Measurements from ENCODE around the gene IL16. TPM values are rescaled to one million over a fixed set of nuclear protein-coding genes. Genes with fewer than 3 reads are reported as not detected.

Gene IL16
- total RNA-seq, 1 donor from 2014 or later: 107 TPM

GRCh38 chr15:81163961-81164800 is 32.5 kb upstream of the IL16 start:
- intact Hi-C loops (cut with micrococcal nuclease): loop anchor here (5.0 kb wide), 2 partner anchors 57 to 142 kb away; no protein-coding TSS in a partner anchor
- Mint-ChIP-seq H3K4me1 (ENCODE audit: low read depth) (peaks cover 53% of the 10 kb centered on the region), H3K4me3 (no peak overlapping the region), H3K27me3 (ENCODE audit: insufficient read depth) (peaks cover 5% of the 10 kb centered on the region), H3K27ac (no peak overlapping the region), H3K36me3 (ENCODE audit: low read depth) (no peaks in the 10 kb centered on the region), H3K9me3 (no peaks in the 10 kb centered on the region)
- DNase-seq (ENCODE audit: low spot score): no peak

DNA sequence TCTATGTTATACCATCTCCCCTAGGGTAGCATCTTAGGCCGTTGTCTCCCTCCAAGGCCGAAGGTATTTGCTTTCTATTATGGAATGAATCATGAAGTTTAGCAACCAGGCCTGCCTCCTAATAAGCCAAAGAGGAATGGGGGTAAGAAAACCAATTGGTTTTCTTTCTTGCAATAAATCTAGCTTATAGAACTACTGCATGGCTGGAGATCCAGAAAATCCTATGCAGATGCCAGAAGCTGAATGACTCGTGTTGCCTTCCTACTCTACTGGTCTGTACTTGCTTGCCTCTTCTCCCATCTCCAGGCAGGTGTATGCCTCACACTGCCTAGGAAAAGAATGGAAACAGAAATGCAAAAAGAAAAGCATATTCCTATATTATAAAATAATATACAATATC is 31.1 kb upstream of the IL16 start:
- no peak overlapping the region for H3K27ac Mint-ChIP-seq
- no peak overlapping the region for H3K4me3 Mint-ChIP-seq
- no peak for DNase-seq (ENCODE audit: low spot score)
- intact Hi-C loops (cut with micrococcal nuclease): no loop called here
- peaks cover 53% of the 10 kb centered on the region for H3K4me1 Mint-ChIP-seq (ENCODE audit: low read depth)
- H3K36me3 Mint-ChIP-seq (ENCODE audit: low read depth): no peaks in the 10 kb centered on the region
- H3K27me3 Mint-ChIP-seq (ENCODE audit: insufficient read depth): peaks cover 5% of the 10 kb centered on the region
- H3K9me3 Mint-ChIP-seq: no peaks in the 10 kb centered on the region

DNA sequence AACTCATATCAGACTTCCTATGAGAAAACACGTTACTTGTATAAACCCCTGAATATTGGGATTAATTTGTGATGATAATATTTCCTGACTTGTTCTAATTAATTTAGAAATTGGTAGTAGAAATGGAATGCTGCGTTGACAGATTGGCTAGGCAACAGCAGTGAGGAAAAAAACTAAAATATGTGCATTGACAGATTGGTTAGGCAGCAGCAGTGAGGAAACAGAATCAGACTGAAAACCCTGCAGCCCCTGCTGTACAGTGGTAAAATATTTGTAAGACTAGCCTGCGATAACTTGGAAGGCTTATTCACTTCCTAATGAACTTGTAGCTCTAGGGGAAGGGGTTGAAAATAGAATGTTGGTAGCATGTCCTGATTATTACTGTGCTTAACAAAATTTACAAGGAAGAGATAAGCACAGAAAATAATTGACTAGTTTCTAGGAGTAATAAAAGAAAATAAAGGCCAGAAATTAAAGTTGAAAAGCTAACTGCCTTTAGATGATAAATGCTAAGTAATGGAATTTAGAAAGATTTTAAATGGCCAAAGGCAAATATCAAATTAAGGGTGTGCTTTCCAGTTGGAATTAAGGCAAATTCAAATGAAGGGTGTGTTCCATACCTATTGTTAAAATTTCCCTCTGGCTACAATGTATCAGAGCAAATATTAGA is 29.9 kb upstream of the IL16 start:
- Mint-ChIP-seq H3K36me3 (ENCODE audit: low read depth) (no peaks in the 10 kb centered on the region), H3K27ac (no peak overlapping the region), H3K9me3 (no peaks in the 10 kb centered on the region), H3K4me3 (no peak overlapping the region), H3K27me3 (ENCODE audit: insufficient read depth) (peaks cover 9% of the 10 kb centered on the region), H3K4me1 (ENCODE audit: low read depth) (peaks cover 40% of the 10 kb centered on the region)
- intact Hi-C loops (cut with micrococcal nuclease): no loop called here
- no peak for DNase-seq (ENCODE audit: low spot score)

DNA sequence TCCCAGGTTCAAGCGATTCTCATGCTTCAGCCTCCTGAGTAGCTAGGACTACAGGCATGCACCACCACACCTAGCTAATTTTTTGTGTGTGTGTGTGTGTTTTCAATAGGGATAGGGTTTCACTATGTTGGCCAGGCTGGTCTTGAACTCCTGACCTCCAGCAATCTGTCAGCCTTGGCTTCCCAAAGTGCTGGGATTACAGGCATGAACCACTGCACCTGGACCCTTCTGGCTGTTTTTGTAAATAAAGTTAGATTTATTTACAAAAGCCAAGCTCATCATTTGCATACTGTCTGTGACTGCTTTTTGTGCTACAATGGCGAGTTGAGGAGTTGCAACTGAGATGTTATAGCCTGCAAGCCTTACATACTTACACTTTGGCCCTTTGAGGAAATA is 28.6 kb upstream of the IL16 start:
- DNase-seq (ENCODE audit: low spot score): no peak
- peaks cover 19% of the 10 kb centered on the region for H3K27me3 Mint-ChIP-seq (ENCODE audit: insufficient read depth)

DNA sequence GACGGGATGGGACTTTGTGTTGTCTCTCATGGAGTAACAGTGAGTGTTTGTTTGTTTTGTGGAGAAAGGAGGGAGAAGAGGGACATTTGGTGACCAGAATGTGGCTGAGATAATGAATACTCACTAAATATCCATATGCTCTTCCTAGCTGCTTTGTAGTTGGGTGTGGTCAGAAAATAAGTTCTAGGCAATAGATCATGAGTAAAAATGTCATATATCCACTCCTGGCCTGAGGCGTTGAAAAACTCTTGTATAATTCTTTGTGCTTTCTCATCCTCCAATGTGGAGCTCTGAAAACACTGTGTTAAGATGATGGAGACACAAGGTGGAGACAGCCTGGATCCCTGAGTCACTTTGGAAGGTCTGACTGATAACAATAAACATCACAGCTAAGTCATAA is 28.0 kb upstream of the IL16 start:
- Mint-ChIP-seq H3K4me3 (no peak overlapping the region), H3K9me3 (no peaks in the 10 kb centered on the region), H3K27me3 (ENCODE audit: insufficient read depth) (peaks cover 21% of the 10 kb centered on the region), H3K27ac (no peak overlapping the region), H3K4me1 (ENCODE audit: low read depth) (peaks cover 31% of the 10 kb centered on the region), H3K36me3 (ENCODE audit: low read depth) (no peaks in the 10 kb centered on the region)
- no peak for DNase-seq (ENCODE audit: low spot score)
- intact Hi-C loops (cut with micrococcal nuclease): no loop called here

More for the DNA sequence above, 28.6 kb upstream of the IL16 start:
- Mint-ChIP-seq H3K36me3 (ENCODE audit: low read depth) (no peaks in the 10 kb centered on the region), H3K9me3 (no peaks in the 10 kb centered on the region), H3K27ac (no peak overlapping the region), H3K4me3 (no peak overlapping the region), H3K4me1 (ENCODE audit: low read depth) (peaks cover 32% of the 10 kb centered on the region)
- intact Hi-C loops (cut with micrococcal nuclease): no loop called here

GRCh38 chr15:81170511-81170910 is 26.2 kb upstream of the IL16 start:
- Mint-ChIP-seq H3K27me3 (ENCODE audit: insufficient read depth) (peaks cover 16% of the 10 kb centered on the region), H3K4me1 (ENCODE audit: low read depth) (peaks cover 15% of the 10 kb centered on the region), H3K4me3 (no peak overlapping the region), H3K9me3 (no peaks in the 10 kb centered on the region), H3K36me3 (ENCODE audit: low read depth) (no peaks in the 10 kb centered on the region), H3K27ac (no peak overlapping the region)
- DNase-seq (ENCODE audit: low spot score): no peak
- intact Hi-C loops (cut with micrococcal nuclease): no loop called here

- peaks cover 14% of the 10 kb centered on the region for H3K4me1 Mint-ChIP-seq (ENCODE audit: low read depth)
Measured at GRCh38 chr15:81171286-81171685, 25.4 kb upstream of the IL16 start.

GRCh38 chr15:81174125-81174791 is 22.4 kb upstream of the IL16 start:
- no peak overlapping the region for H3K27ac Mint-ChIP-seq
- no peak overlapping the region for H3K4me3 Mint-ChIP-seq
- DNase-seq (ENCODE audit: low spot score): no peak
- no peaks in the 10 kb centered on the region for H3K4me1 Mint-ChIP-seq (ENCODE audit: low read depth)
- H3K9me3 Mint-ChIP-seq: no peaks in the 10 kb centered on the region
- H3K36me3 Mint-ChIP-seq (ENCODE audit: low read depth): no peaks in the 10 kb centered on the region
- peaks cover 21% of the 10 kb centered on the region for H3K27me3 Mint-ChIP-seq (ENCODE audit: insufficient read depth)
- intact Hi-C loops (cut with micrococcal nuclease): no loop called here

More at GRCh38 chr15:81171286-81171685, 25.4 kb upstream of the IL16 start:
- H3K36me3 Mint-ChIP-seq (ENCODE audit: low read depth): no peaks in the 10 kb centered on the region
- no peak overlapping the region for H3K4me3 Mint-ChIP-seq
- H3K27me3 Mint-ChIP-seq (ENCODE audit: insufficient read depth): peaks cover 16% of the 10 kb centered on the region
- H3K27ac Mint-ChIP-seq: no peak overlapping the region
- DNase-seq (ENCODE audit: low spot score): no peak
- intact Hi-C loops (cut with micrococcal nuclease): no loop called here
- no peaks in the 10 kb centered on the region for H3K9me3 Mint-ChIP-seq

DNA sequence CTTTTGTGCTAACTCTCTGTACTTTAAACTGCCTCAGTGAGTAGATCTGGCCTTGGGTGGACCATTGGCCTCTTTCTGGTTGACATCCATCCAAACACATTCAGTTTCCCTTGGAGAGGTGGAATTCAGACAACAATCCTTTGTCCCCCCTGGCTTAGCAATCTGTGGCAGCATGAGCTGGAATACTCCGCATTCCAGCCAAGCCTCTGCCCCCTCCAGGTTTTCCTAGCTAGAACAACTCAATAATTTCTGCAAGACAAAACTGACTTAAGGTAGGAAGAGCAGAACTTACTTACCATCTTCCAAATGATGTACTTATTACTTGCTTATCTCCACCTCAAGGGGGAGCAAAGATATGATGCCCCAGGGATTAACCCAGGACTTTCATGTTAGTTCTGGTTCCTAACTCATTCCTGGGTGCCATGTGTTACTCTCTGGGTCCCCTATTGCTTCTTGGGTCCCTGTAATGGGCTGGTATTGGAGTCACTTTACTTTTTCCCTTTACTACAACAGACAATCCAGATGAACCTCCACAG is 21.8 kb upstream of the IL16 start:
- H3K27ac Mint-ChIP-seq: no peak overlapping the region
- H3K4me3 Mint-ChIP-seq: no peak overlapping the region
- intact Hi-C loops (cut with micrococcal nuclease): no loop called here
- DNase-seq (ENCODE audit: low spot score): no peak
- no peaks in the 10 kb centered on the region for H3K4me1 Mint-ChIP-seq (ENCODE audit: low read depth)
- H3K36me3 Mint-ChIP-seq (ENCODE audit: low read depth): no peaks in the 10 kb centered on the region
- H3K9me3 Mint-ChIP-seq: no peaks in the 10 kb centered on the region
- H3K27me3 Mint-ChIP-seq (ENCODE audit: insufficient read depth): peaks cover 21% of the 10 kb centered on the region

DNA sequence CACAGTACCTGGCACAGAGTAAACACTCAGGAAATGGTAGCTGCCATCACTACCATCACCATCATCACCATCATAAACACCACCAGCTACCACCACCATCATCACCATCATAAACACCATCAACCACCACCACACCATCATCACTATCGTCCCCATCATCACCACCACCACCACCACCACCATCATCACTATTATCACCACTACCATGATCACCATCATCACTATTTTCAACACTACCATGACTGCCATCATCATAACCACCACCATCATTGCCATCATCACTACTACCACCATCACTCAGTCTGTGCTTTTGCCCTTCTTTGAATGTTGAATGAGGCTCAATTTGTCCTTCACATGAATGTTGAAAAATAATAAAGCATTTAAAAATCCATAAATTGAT is 21.2 kb upstream of the IL16 start:
- H3K36me3 Mint-ChIP-seq (ENCODE audit: low read depth): no peaks in the 10 kb centered on the region
- H3K4me1 Mint-ChIP-seq (ENCODE audit: low read depth): no peaks in the 10 kb centered on the region
- no peaks in the 10 kb centered on the region for H3K9me3 Mint-ChIP-seq
- H3K27ac Mint-ChIP-seq: no peak overlapping the region
- intact Hi-C loops (cut with micrococcal nuclease): no loop called here
- H3K4me3 Mint-ChIP-seq: no peak overlapping the region
- no peak for DNase-seq (ENCODE audit: low spot score)
- H3K27me3 Mint-ChIP-seq (ENCODE audit: insufficient read depth): peaks cover 22% of the 10 kb centered on the region

DNA sequence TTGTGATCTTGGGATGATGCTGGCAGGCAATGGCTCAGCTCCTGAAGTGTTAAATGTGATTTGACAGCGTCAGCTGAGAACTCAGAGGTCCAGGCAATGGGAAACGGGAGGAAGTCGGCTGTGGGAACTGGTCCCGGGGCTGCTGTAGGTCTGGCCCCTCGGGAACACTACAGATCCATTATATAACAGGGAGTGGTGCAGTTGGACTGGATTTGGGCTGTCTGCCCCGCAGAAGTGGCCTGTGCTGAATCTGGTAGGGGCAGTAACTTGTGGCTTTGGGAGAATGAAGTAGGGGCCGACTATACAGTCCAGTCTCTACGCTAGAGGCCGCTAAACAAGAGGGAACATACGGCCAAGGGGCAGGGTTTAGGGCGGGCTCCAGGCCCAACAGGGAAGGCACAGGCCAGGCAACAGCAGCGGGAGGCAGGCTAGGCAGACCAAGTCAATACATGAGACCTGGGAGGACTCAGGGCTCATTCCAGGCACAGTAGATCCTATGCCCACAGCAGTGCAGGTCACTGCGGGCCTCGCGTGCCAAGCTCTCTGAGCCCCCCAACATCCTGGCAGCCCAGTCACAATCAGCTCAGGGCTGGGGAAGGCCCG is 20.3 kb upstream of the IL16 start:
- Mint-ChIP-seq H3K9me3 (no peaks in the 10 kb centered on the region), H3K27ac (no peak overlapping the region), H3K4me3 (no peak overlapping the region), H3K36me3 (ENCODE audit: low read depth) (no peaks in the 10 kb centered on the region), H3K27me3 (ENCODE audit: insufficient read depth) (peaks cover 29% of the 10 kb centered on the region), H3K4me1 (ENCODE audit: low read depth) (no peaks in the 10 kb centered on the region)
- intact Hi-C loops (cut with micrococcal nuclease): no loop called here
- DNase-seq (ENCODE audit: low spot score): no peak

- Mint-ChIP-seq H3K27me3 (ENCODE audit: insufficient read depth) (peaks cover 30% of the 10 kb centered on the region), H3K36me3 (ENCODE audit: low read depth) (no peaks in the 10 kb centered on the region), H3K9me3 (no peaks in the 10 kb centered on the region), H3K4me1 (ENCODE audit: low read depth) (peaks cover 13% of the 10 kb centered on the region), H3K27ac (no peak overlapping the region), H3K4me3 (no peak overlapping the region)
- DNase-seq (ENCODE audit: low spot score): no peak
- intact Hi-C loops (cut with micrococcal nuclease): no loop called here
Measured at GRCh38 chr15:81178365-81178764, 18.3 kb upstream of the IL16 start.
